Memory B cell (primary cell): ENCODE measurements around the gene PIK3CD.

Experiments
- ATAC-seq: fragments of 150-1000 bp; cut with Tn5 transposase; 2 replicates; pipeline ENCODE4 v1.10.0; 2021; ENCODE audit warnings: low read depth, mild to moderate bottlenecking, moderate library complexity
- DNase-seq, 2 donors: peaks; one replicate each; pipeline ENCODE4 v3.0.0; 2022; ENCODE audit warnings: low spot score in 2 of 2
- H3K27ac Mint-ChIP-seq: one replicate; pipeline ENCODE4 v1.8.0; 2022; ENCODE audit warnings: mild to moderate bottlenecking, moderate library complexity, mixed read lengths
- H3K27me3 Mint-ChIP-seq: one replicate; pipeline ENCODE4 v1.8.0; 2022; ENCODE audit warnings: mixed read lengths
- H3K36me3 Mint-ChIP-seq: one replicate; pipeline ENCODE4 v1.8.0; 2022; ENCODE audit warnings: mild to moderate bottlenecking, mixed read lengths
- H3K4me1 Mint-ChIP-seq: one replicate; pipeline ENCODE4 v1.8.0; 2022; ENCODE audit warnings: mixed read lengths
- H3K4me3 Mint-ChIP-seq: one replicate; pipeline ENCODE4 v1.8.0; 2022; ENCODE audit warnings: mild to moderate bottlenecking, moderate library complexity, mixed read lengths
- H3K9me3 Mint-ChIP-seq: one replicate; pipeline ENCODE4 v1.8.0; 2022; ENCODE audit warnings: mixed read lengths

The PIK3CD gene

DNA sequence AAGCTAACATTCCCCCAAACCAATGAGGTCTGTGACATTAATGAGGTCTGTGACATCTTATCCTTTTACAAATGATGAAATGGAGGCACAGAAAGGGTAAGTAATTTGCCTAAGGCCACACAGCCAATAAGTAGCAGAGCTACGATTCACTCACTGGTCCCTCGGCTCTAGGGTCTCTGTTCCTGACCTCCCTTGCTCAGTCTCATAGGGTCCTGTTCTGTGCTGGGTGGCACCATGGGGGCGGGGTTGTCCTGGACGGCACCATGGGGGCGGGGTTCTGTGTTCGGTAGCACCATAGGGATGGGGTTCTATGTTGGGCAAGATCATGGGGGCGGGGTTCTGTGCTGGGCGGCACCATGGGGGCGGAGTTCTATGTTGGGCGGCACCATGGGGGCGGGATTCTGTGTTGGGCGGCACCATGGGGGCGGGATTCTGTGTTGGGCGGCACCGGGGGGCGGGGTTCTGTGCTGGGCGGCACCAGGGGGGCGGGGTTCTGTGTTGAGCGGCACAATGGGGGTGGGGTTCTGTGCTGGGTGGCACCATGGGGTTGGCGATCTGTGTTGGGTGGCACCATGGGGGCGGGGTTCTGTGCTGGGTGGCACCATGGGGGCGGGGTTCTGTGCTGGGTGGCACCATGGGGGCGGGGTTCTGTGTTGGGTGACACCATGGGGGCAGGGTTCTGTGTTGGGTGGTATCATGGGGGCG lies 116.6 kb downstream of the PIK3CD start:
- H3K9me3 Mint-ChIP-seq = no peaks in the 10 kb centered on the region
- peaks cover 12% of the 10 kb centered on the region for H3K36me3 Mint-ChIP-seq
- DNase-seq (no peak), ATAC-seq (no peak)
- H3K27me3 Mint-ChIP-seq = no peaks in the 10 kb centered on the region
- no peak overlapping the region for H3K4me3 Mint-ChIP-seq
- H3K4me1 Mint-ChIP-seq = peaks cover 17% of the 10 kb centered on the region
- H3K27ac Mint-ChIP-seq = no peak overlapping the region

DNA sequence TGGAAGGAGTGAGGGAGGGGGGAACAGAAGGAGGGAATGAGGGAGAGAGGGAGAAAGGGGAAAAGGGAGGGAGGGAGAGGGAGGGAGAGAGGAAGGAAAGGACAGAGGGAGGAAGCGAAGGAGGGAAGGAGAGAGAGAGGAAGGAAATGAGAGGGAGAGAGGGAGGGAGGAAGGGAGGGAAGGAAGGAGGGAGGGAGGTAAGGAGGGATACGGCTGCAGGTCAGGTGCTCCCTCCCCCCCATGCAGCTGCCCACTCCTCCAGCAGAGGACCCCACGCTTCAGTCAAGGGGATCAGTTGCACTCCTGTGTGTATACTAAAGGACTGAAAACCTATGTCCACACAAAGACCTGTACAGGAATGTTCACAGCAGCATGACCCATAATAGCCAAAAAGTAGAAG lies 117.5 kb downstream of the PIK3CD start:
- H3K9me3 Mint-ChIP-seq = no peaks in the 10 kb centered on the region
- H3K27ac Mint-ChIP-seq = no peak overlapping the region
- H3K4me3 Mint-ChIP-seq = no peak overlapping the region
- peaks cover 12% of the 10 kb centered on the region for H3K4me1 Mint-ChIP-seq
- peaks cover 9% of the 10 kb centered on the region for H3K36me3 Mint-ChIP-seq
- no peak for DNase-seq
- no peaks in the 10 kb centered on the region for H3K27me3 Mint-ChIP-seq
- ATAC-seq = no peak

DNA sequence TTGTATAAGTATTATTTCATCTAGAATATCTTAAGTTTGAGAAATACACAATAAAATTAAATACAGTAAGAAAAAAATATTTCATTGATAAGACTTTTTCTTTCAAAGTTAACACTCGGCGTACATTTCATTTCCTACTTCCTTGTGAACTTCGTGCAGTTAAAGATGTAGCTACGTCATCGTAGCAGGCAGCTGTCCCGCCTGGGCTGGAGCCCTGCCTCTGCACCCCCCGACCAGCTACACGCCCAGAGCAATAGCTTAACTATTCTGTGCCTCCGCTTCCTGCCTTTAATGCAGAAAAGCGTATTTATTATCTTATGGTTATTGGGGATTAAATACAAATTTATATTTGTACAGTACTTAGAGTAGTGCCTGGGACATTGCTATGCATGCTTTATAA lies 118.8 kb downstream of the PIK3CD start:
- Mint-ChIP-seq H3K36me3 (peaks cover 9% of the 10 kb centered on the region), H3K9me3 (no peaks in the 10 kb centered on the region), H3K4me1 (peaks cover 14% of the 10 kb centered on the region), H3K4me3 (no peak overlapping the region), H3K27me3 (no peaks in the 10 kb centered on the region), H3K27ac (no peak overlapping the region)
- no peak for DNase-seq
- ATAC-seq = no peak

DNA sequence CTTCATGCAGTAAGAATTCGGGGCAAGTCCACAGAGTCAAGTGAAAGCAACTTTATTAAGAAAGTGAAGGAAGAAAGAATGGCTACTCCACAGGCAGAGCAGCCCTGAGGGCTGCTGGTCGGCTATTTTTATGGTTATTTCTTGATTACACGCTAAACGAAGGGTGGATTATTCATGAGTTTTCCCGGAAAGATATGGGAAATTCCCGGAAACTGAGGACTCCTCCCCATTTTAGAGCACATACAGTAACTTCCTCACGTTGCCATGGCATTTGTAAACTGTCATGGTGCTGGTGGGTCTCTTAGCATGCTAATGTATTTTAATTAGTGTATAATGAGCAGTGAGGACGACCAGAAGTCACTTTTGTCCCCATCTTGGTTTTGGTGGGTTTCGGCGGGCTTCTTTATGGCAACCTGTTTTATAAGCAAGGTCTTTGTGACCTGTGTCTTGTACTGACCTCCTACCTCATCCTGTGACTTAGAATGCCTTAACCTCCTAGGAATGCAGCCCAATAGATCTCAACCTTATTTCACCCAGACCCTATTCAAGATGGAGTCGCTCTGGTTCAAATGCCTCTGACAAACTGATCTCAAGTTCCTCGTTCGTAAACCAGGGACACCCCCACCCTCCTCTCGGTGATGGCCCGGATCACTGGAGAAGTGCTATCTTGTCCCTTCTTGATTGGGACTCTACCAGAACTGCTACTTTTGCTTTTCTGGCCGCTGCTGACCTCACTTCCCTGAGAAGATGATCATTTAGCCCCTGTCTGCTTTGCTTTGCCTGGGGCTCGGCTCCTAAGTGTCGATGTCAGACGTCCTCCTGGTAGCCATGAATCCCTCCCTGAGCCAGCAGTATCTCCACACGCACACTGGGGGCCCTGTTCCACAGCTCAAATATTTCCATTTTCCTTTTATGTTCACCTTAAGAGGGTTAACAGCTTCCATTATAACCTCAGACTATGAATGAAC lies 123.5 kb downstream of the PIK3CD start:
- no peaks in the 10 kb centered on the region for H3K9me3 Mint-ChIP-seq
- DNase-seq (no peak), ATAC-seq (no peak)
- H3K36me3 Mint-ChIP-seq = peaks cover 5% of the 10 kb centered on the region
- H3K4me3 Mint-ChIP-seq = no peak overlapping the region
- no peak overlapping the region for H3K27ac Mint-ChIP-seq
- H3K27me3 Mint-ChIP-seq = no peaks in the 10 kb centered on the region
- peaks cover 13% of the 10 kb centered on the region for H3K4me1 Mint-ChIP-seq

DNA sequence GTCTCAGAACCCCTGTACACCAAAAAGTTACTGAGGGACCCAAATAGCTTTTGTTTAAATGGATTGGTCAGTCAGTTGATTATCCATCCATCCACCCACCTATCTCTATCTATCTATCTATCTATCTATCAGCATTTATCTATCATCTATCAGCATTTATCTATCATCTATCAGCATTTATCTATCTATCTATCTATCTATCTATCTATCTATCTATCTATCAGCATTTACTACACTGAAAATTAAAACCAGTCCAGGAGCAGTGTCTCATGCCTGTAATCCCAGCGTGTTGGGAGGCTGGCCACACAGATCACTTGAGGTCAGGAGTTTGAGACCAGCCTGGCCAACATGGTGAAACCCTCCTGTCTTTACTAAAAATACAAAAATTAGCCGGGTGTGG lies 125.2 kb downstream of the PIK3CD start:
- DNase-seq (no peak), ATAC-seq (no peak)
- no peak overlapping the region for H3K4me3 Mint-ChIP-seq
- no peaks in the 10 kb centered on the region for H3K27me3 Mint-ChIP-seq
- H3K9me3 Mint-ChIP-seq = no peaks in the 10 kb centered on the region
- H3K27ac Mint-ChIP-seq = no peak overlapping the region
- peaks cover 5% of the 10 kb centered on the region for H3K36me3 Mint-ChIP-seq
- peaks cover 13% of the 10 kb centered on the region for H3K4me1 Mint-ChIP-seq
